Measurements from ENCODE around the gene DCUN1D2.
A peak's percentile ranks its signal among the peaks of the same experiment; 100 is the strongest.
"Not testable (repeated sequence)": the region's sequence is repeated elsewhere in the genome, so short reads cannot be mapped to it uniquely, and the experiment has no call there.

Gene DCUN1D2

GRCh38 chr13:113460599-113460998 lies 29.9 kb downstream of the DCUN1D2 start:
- no peak for DNase-seq

GRCh38 chr13:113460064-113460555 lies 30.4 kb downstream of the DCUN1D2 start:
- DNase-seq = no peak

GRCh38 chr13:113458253-113459065 lies 32.1 kb downstream of the DCUN1D2 start:
- DNase-seq = no peak

GRCh38 chr13:113457510-113457909 lies 33.0 kb downstream of the DCUN1D2 start:
- DNase-seq = no peak

GRCh38 chr13:113456116-113456702 lies 34.3 kb downstream of the DCUN1D2 start:
- DNase-seq = no peak

- no peak for DNase-seq
Observed at GRCh38 chr13:113455384-113455783, 35.1 kb downstream of the DCUN1D2 start.

- DNase-seq = no peak
Observed at GRCh38 chr13:113454936-113455335, 35.6 kb downstream of the DCUN1D2 start.

- DNase-seq = no peak
Observed at GRCh38 chr13:113452942-113453901, 37.3 kb downstream of the DCUN1D2 start, which contains the start of gene ADPRHL1. TSS of gene ADPRHL1 (minus strand) at chr13:113453488. CDS start at chr13:113453437, 51 bp downstream.

- DNase-seq = no peak
Observed at GRCh38 chr13:113452466-113452865, 38.0 kb downstream of the DCUN1D2 start.

- DNase-seq = no peak
Observed at GRCh38 chr13:113451951-113452421, 38.5 kb downstream of the DCUN1D2 start.

- peak; percentile 16 for DNase-seq
Observed at GRCh38 chr13:113450861-113451620, 39.5 kb downstream of the DCUN1D2 start.

- not testable (repeated sequence) for DNase-seq
Observed at GRCh38 chr13:113450348-113450744, 40.2 kb downstream of the DCUN1D2 start.

- no peak for DNase-seq
Observed at GRCh38 chr13:113449693-113450347, 40.7 kb downstream of the DCUN1D2 start.

GRCh38 chr13:113448885-113449692 lies 41.4 kb downstream of the DCUN1D2 start:
- DNase-seq = no peak

- no peak for DNase-seq
Observed at GRCh38 chr13:113448545-113448884, 42.0 kb downstream of the DCUN1D2 start.

- DNase-seq = no peak
Observed at GRCh38 chr13:113447596-113447995, 42.9 kb downstream of the DCUN1D2 start.

- DNase-seq = no peak
Observed at GRCh38 chr13:113446488-113446854, 44.0 kb downstream of the DCUN1D2 start.

- DNase-seq = peak; percentile 40
Observed at GRCh38 chr13:113445791-113446487, 44.6 kb downstream of the DCUN1D2 start.

GRCh38 chr13:113443991-113444390 lies 46.5 kb downstream of the DCUN1D2 start:
- DNase-seq = no peak

- DNase-seq = no peak
Observed at GRCh38 chr13:113442985-113443362, 47.5 kb downstream of the DCUN1D2 start.

Measured in midbrain (tissue), 1 donor.